WTC11 (cell line): ENCODE data around the gene SYT1.

Source experiments
- CTCF ChIP-seq: fragments of 200-600 bp; IDR thresholded peaks from 2 replicates; pipeline ENCODE4 v1.8.0; 2022; ENCODE audit warnings: antibody characterized with exemption
- ESRRA ChIP-seq: sonication (generic); formaldehyde crosslinking; IDR thresholded peaks from 2 replicates; pipeline ENCODE4 v1.8.1; 2022; ENCODE audit warnings: mild to moderate bottlenecking, missing genetic modification reagents, borderline replicate concordance
- IRF2 ChIP-seq: sonication (generic); formaldehyde crosslinking; IDR thresholded peaks from 2 replicates; pipeline ENCODE4 v1.8.0; 2022; ENCODE audit warnings: low read depth, missing genetic modification reagents, borderline replicate concordance
- NFYB ChIP-seq: sonication (generic); formaldehyde crosslinking; conservative IDR thresholded peaks from 2 replicates; pipeline ENCODE4 v1.8.0; 2022; ENCODE audit warnings: low read depth, missing genetic modification reagents
- ZNF232 ChIP-seq: sonication (generic); formaldehyde crosslinking; IDR thresholded peaks from 2 replicates; pipeline ENCODE4 v1.8.0; 2022; ENCODE audit warnings: mild to moderate bottlenecking, missing genetic modification reagents

- TF ChIP-seq CTCF (no peak), NFYB (CRISPR knock-in tag) (no peak), ZNF232 (no peak), ESRRA (CRISPR knock-in tag) (no peak), IRF2 (CRISPR knock-in tag) (no peak)
Observed at GRCh38 chr12:79250960-79251755, 386.6 kb downstream of the SYT1 start.
